Erythroblast (primary cell): ENCODE measurements around the gene MOB2.

Experiments
- GATA1 ChIP-seq: IDR thresholded peaks from 2 replicates; pipeline ENCODE4 v1.6.1; 2011; ENCODE audit warnings: low read depth, mild to moderate bottlenecking, control low read depth, low read length, moderate library complexity
- POLR2A ChIP-seq: IDR thresholded peaks from 2 replicates; pipeline ENCODE4 v1.6.1; 2011; ENCODE audit warnings: mild to moderate bottlenecking, low read length

GRCh38 chr11:1453611-1454034 lies 33.0 kb downstream of the MOB2 start:
- TF ChIP-seq POLR2A, result no peak
- no peak for TF ChIP-seq GATA1
